Dermis microvascular lymphatic vessel endothelial cell (primary cell): ENCODE results near the gene KIF3A. TPM values are rescaled to one million over a fixed set of nuclear protein-coding genes. Genes with fewer than 3 reads are reported as not detected.

Experiments used
- DNase-seq, 2 donors: peaks; one replicate each; pipeline versions ENCODE4 v3.0.0 to v3.0.0-alpha.2; 2010; ENCODE audit warnings: low read depth in 2 of 2
- total RNA-seq: library from RNA; depleted of rRNA; stranded (reverse); fragments of >200 nt; gene quantifications from 2 replicates; pipeline ENCODE4 v1.2.1, GENCODE V29; 2014

The KIF3A gene
- total RNA-seq, 1 donor from 2014 or later, result 4.4 TPM

GRCh38 chr5:132678735-132679134, 58.6 kb downstream of the KIF3A start:
- DNase-seq, result no peak

GRCh38 chr5:132677682-132678400, 59.5 kb downstream of the KIF3A start:
- no peak for DNase-seq

GRCh38 chr5:132677191-132677590, 60.2 kb downstream of the KIF3A start:
- DNase-seq, result peak in 1 of 2 donors; percentile 69

GRCh38 chr5:132675936-132676689, 61.2 kb downstream of the KIF3A start:
- DNase-seq, result no peak

- DNase-seq, result peak in 1 of 2 donors; percentile 76
Measured at GRCh38 chr5:132674671-132675506, 62.5 kb downstream of the KIF3A start.

GRCh38 chr5:132673939-132674630, 63.3 kb downstream of the KIF3A start, which contains the start of gene IL4:
Gene IL4 (plus strand): TSS chr5:132673989. CDS start chr5:132674051, 62 bp downstream.
- no peak for DNase-seq

- no peak for DNase-seq
Measured at GRCh38 chr5:132673488-132673887, 63.9 kb downstream of the KIF3A start.

GRCh38 chr5:132671000-132671399, 66.3 kb downstream of the KIF3A start:
- no peak for DNase-seq

GRCh38 chr5:132669966-132670882, 67.1 kb downstream of the KIF3A start:
- no peak for DNase-seq

GRCh38 chr5:132669455-132669820, 67.9 kb downstream of the KIF3A start:
- no peak for DNase-seq

- no peak for DNase-seq
Measured at GRCh38 chr5:132668706-132669454, 68.5 kb downstream of the KIF3A start.

- DNase-seq, result no peak
Measured at GRCh38 chr5:132667761-132668705, 69.3 kb downstream of the KIF3A start.

- no peak for DNase-seq
Measured at GRCh38 chr5:132667309-132667708, 70.0 kb downstream of the KIF3A start.

GRCh38 chr5:132666310-132667123, 70.8 kb downstream of the KIF3A start:
- no peak for DNase-seq

- no peak for DNase-seq
Measured at GRCh38 chr5:132665574-132666080, 71.7 kb downstream of the KIF3A start.

GRCh38 chr5:132664696-132665209, 72.6 kb downstream of the KIF3A start:
- no peak for DNase-seq
